OCI-M2 (cell line): ENCODE data around the gene COL6A2.
A peak's percentile ranks its signal among the peaks of the same experiment; 100 is the strongest.
"Not testable (repeated sequence)": the region's sequence is repeated elsewhere in the genome, so short reads cannot be mapped to it uniquely, and the experiment has no call there.

Experiments used
- DNase-seq: peaks from one replicate; lab custom pipeline; 2025; ENCODE audit not compliant: unreplicated experiment; lab: John Stamatoyannopoulos, UW

Gene COL6A2

GRCh38 chr21:46097336-46098293, at the start of gene COL6A2:
TSS of gene COL6A2 (plus strand) at chr21:46098112.
- DNase-seq = peak; percentile 59

DNA sequence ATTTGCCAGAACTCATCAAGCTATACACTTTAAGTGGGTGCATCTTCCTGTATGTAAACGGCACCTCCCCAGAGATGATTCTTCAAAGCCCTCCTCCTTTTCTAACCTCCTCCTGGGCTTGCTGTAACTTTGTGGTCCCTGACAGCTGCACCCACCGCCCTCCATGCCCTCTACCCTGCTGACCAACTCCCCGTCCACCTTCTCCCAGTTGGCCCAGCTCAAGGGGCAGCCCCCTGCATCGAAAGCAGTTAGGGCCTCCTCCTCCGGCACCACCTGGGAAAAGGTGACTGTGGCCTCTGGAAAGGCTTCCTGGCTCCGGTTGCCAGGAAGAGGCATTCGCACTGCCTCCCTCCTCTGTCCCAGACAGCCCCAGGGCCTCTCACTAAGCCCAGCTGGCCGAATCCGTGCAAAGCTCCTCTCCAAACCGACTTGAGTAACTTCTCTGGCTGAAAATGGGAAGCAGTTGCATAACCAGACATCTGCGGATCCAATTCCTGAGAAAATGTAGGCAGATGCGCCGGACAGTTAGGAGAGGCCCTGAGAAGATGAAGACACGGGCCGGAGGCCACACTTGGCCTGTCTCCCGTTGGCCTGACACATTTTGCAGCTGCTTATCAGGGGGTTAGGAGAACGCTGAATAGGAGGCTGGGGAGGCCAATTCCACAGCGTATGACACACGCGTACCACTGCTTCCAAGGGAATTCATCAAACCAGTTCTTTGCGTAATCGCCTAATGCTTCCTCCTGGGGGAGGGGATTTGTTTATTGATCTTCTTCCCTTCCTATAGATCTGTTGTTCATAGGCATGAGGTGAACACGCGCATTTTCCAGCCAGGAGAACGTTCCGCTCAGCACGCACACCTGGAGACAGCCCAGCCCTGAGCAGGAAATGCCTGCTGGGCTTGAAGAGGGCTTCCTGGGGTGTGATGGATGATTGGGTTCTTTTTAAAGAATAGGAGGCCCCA, 48.7 kb upstream of the COL6A2 start:
- no peak for DNase-seq

GRCh38 chr21:46049890-46050667, 47.8 kb upstream of the COL6A2 start:
- no peak for DNase-seq

DNA sequence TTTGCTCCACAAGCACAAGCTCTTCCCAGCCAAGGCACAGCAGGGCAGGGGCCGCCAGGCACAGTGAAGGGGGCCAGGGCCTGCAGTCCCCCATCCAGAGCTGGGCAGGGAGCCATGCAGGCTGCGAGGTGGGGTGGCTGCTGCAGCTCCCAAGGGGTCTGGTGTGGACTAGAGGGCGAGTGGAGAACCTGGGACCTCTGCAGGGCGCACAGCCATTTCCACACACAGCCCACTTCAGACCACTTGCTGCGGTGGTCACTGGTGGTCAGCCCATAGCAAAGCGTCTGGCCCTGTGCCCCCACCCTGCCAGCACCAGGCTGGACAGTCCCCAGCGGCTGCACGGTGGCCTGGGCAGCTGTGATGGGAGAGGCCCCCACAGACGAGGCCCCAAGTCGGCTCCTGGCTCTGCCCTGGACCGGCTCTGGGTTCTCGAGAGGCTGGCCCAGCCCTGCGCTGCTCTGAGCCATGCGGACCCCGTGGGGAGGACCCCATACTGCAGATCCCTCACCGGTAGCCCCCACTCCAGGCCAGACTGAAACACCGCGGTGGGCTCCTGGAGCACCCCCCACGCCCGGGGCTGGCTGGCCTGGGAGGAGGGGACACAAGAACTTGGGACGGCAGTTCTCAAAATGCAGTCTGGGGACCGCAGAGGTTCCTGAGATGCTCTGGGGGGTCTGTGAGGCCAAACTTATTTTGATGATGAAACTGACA, 47.1 kb upstream of the COL6A2 start:
- DNase-seq = no peak

DNA sequence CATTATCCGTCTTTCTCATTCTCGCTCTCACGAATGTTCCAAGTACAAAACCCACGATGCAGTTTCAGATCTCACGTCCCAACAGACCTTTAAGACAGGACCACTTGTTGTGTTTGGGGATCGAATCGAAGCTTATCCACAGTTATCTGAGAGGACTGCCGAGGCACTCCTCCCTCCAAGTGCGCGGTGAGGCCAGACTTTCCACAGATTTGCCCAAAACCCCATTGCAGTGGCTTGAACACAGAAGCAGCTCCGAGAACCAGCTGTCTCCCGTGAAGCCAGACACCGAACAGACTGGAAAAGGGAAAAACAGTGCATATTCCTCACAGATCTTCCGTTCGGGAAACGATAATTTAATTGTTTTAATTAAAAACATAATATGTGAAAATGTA, 46.5 kb upstream of the COL6A2 start:
- DNase-seq = no peak

- no peak for DNase-seq
Observed at GRCh38 chr21:46051821-46052675, 45.9 kb upstream of the COL6A2 start.

GRCh38 chr21:46052703-46053651, 44.9 kb upstream of the COL6A2 start:
- DNase-seq = no peak

GRCh38 chr21:46054031-46054430, 43.9 kb upstream of the COL6A2 start:
- no peak for DNase-seq

- DNase-seq = no peak
Observed at GRCh38 chr21:46054451-46054881, 43.4 kb upstream of the COL6A2 start.

DNA sequence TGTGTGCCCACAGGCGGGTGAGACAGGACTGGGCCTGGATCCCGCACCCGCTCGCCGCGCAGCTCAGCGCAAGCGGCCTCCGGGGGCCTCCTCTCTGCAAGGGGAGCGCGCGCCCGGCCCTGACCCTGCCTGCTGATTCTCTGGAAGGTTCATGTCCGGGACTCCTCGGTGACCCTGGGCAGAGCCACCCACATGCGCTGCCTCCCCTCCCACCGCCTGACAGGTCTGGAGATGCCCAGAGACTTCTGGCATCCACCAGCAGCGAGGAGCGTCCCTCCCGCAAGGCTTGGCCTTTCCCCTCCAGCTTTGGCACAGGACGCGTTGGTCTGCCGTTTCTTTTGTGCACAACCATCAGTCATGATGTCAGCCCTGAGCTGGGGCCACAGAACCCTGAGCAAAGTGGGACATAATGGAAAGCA, 42.0 kb upstream of the COL6A2 start:
- DNase-seq = no peak

DNA sequence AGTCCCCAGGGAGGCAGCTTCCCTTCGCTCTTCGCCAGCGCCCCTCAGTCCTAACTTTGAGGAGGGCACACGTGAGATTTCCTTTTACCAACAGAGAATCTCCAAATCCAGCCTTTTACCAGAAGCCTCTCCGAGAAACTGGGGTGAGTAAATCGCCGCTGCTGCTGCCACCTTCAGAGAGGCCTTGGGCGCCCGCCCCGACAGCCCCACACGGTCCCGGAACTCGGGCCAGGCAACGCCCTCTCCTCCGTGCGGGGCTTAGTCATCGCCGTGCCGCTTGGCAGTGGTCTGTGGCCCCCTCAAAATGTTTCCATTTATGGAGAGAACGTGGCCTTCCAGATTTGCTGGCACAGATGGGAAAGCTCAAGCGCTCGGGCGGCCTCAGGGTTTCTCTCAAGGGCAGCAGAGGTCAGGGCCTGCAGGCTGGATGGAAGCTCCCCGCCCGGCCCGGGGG, 41.4 kb upstream of the COL6A2 start:
- no peak for DNase-seq

- no peak for DNase-seq
Observed at GRCh38 chr21:46057111-46057709, 40.7 kb upstream of the COL6A2 start.

GRCh38 chr21:46057710-46058241, 40.1 kb upstream of the COL6A2 start:
- no peak for DNase-seq

- no peak for DNase-seq
Observed at GRCh38 chr21:46058431-46059145, 39.3 kb upstream of the COL6A2 start.

DNA sequence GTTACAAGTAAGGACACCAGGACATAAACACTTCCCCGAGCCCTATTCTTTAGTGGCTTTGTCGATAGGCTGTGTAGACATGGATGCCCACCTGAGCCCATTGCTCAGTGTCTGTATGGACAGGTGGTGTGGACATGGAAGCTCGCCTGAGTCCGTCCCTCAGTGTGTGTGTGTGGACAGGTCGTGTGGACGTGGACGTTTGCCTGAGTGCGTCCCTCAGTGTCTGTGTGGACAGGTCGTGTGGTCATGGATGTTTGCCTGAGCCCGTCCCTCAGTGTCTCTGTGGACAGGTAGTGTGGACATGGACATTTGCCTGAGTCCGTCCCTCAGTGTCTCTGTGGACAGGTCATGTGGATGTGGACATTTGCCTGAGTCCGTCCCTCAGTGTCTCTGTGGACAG, 38.7 kb upstream of the COL6A2 start:
- DNase-seq = no peak

GRCh38 chr21:46059711-46060455, 38.0 kb upstream of the COL6A2 start:
- DNase-seq = not testable (repeated sequence)
